ENCODE measurements around the gene SREBF1. TPM values are rescaled to one million over a fixed set of nuclear protein-coding genes. Genes with fewer than 3 reads are reported as not detected.

SREBF1 gene
- 82.7 and 97.3 TPM in 2 replicates for total RNA-seq

DNA sequence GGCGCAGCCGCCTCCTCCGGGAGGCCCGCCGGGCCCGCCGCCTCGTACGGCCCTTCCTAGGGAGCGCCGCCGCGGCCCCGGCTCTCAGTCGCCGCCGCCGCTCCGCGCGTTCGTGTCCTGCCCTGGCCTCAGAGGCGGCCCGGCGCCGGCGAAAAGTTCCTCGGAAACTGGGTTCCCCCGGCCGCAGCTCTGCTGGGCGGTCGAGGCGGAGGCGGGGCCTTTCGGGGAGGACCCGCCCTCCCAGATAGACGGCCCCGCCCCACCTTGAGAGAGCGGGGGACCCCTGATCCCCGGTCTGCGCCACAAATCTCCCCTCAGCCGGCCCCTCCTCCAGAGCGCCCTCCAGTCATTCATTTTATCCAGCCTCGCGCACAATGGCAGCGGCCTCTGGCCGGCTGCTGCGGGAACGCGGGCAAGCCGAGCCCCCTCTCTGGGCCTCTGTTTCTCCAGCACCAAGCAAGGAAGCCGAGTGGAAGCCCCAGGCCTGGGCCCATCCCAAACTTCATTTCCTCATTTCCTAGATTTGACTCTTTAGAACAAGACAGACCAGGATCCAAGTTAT, at the start of gene SREBF1:
SREBF1 (minus strand) TSS at position 169 of the 562 bp plus-strand sequence. CDS start 169 bp downstream, outside the sequence.

Other genes starting within 250 kb of the SREBF1 start
- gene PEMT, start 245.3 kb downstream of the SREBF1 start, total RNA-seq = 75.0 and 75.4 TPM in 2 replicates
- 10.1 and 14.6 TPM in 2 replicates for gene RAI1, start 155.5 kb downstream of the SREBF1 start, total RNA-seq
- 23.9 and 34.2 TPM in 2 replicates for gene TOM1L2, start 135.4 kb upstream of the SREBF1 start, total RNA-seq
- gene DRC3, start 135.9 kb upstream of the SREBF1 start, total RNA-seq = 0.50 and 0.59 TPM in 2 replicates
- 9.6 and 14.9 TPM in 2 replicates for gene ATPAF2, start 202.2 kb upstream of the SREBF1 start, total RNA-seq
- 5.4 and 7.1 TPM in 2 replicates for gene GID4, start 202.4 kb upstream of the SREBF1 start, total RNA-seq

Data from bronchus fibroblast of lung (primary cell).